Sigmoid colon (tissue), 4 donors: ENCODE measurements around the gene PTPRU.

Experiments
- EP300 ChIP-seq, 4 donors: sonication (generic); formaldehyde crosslinking; IDR thresholded peaks; one replicate each; pipeline ENCODE4 v1.6.1; 2017; ENCODE audit warnings: antibody characterized with exemption in 4 of 4
- POLR2A ChIP-seq, 2 donors: fragments of 450-650 bp; IDR thresholded peaks; one replicate each; pipeline ENCODE4 v1.6.1; 2016; ENCODE audit warnings: antibody characterized with exemption in 2 of 2, mild to moderate bottlenecking in 2 of 2, moderate library complexity in 2 of 2
- POLR2AphosphoS5 ChIP-seq, 4 donors: sonication (generic); formaldehyde crosslinking; IDR thresholded peaks; one replicate each; pipeline ENCODE4 v1.6.1; 2017; ENCODE audit warnings: antibody characterized with exemption in 4 of 4
- TF ChIP-seq, protein P1 (sequence below), 4 experiments: fragments of 450-650 bp in 3 of 4; fragments of 200-600 bp in 1 of 4; IDR thresholded peaks; one replicate each; pipeline ENCODE4 v1.5.1; 2016 to 2019; ENCODE audit warnings: antibody characterized with exemption in 4 of 4, mild to moderate bottlenecking in 3 of 4, moderate library complexity in 2 of 4

DNA sequence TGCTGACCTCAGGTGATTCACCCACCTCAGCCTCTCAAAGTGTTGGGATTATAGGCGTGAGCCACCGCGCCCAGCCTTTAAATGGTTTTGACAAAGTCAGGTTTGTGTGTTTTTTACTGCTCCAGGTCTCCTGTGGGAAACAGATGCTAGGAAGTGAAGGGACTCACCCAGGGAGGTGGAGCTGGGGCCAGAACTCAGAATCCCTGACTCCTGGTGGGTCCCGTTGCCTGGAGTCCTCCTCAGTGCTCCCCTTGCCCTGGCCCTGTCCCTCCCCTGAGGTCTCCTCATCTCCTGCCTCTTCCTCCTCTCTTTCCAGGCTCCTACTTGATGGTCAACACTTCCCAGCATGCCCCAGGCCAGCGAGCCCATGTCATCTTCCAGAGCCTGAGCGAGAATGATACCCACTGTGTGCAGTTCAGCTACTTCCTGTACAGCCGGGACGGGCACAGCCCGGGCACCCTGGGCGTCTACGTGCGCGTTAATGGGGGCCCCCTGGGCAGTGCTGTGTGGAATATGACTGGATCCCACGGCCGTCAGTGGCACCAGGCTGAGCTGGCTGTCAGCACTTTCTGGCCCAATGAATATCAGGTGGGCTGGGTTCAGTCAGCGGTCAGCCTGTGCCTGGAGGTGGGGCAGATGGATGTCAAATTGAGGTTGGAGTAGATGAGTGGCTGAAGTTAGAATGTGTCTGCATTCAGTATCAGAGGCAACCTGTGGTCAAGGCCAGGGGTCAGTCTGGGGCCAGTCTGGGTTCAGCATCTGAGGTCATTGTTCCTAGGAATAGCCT, 22.1 kb downstream of the PTPRU start:
- TF ChIP-seq, protein P1, sequence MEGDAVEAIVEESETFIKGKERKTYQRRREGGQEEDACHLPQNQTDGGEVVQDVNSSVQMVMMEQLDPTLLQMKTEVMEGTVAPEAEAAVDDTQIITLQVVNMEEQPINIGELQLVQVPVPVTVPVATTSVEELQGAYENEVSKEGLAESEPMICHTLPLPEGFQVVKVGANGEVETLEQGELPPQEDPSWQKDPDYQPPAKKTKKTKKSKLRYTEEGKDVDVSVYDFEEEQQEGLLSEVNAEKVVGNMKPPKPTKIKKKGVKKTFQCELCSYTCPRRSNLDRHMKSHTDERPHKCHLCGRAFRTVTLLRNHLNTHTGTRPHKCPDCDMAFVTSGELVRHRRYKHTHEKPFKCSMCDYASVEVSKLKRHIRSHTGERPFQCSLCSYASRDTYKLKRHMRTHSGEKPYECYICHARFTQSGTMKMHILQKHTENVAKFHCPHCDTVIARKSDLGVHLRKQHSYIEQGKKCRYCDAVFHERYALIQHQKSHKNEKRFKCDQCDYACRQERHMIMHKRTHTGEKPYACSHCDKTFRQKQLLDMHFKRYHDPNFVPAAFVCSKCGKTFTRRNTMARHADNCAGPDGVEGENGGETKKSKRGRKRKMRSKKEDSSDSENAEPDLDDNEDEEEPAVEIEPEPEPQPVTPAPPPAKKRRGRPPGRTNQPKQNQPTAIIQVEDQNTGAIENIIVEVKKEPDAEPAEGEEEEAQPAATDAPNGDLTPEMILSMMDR (IDR thresholded peaks at IDR 0.05): no peak
- TF ChIP-seq POLR2A (IDR thresholded peaks at IDR 0.05) (no peak), EP300 (IDR thresholded peaks at IDR 0.05) (no peak), POLR2AphosphoS5 (IDR thresholded peaks at IDR 0.05) (no peak)
